GM21786 (cell line): Measurements from ENCODE around the gene ELF2.
"Not testable (repeated sequence)": the region's sequence is repeated elsewhere in the genome, so short reads cannot be mapped to it uniquely, and the experiment has no call there.

Experiments used
- ATAC-seq: cut with Tn5 transposase; IDR thresholded peaks from one replicate; pipeline ENCODE4 v1.9.1; 2021; ENCODE audit not compliant: unreplicated experiment

The ELF2 gene

DNA sequence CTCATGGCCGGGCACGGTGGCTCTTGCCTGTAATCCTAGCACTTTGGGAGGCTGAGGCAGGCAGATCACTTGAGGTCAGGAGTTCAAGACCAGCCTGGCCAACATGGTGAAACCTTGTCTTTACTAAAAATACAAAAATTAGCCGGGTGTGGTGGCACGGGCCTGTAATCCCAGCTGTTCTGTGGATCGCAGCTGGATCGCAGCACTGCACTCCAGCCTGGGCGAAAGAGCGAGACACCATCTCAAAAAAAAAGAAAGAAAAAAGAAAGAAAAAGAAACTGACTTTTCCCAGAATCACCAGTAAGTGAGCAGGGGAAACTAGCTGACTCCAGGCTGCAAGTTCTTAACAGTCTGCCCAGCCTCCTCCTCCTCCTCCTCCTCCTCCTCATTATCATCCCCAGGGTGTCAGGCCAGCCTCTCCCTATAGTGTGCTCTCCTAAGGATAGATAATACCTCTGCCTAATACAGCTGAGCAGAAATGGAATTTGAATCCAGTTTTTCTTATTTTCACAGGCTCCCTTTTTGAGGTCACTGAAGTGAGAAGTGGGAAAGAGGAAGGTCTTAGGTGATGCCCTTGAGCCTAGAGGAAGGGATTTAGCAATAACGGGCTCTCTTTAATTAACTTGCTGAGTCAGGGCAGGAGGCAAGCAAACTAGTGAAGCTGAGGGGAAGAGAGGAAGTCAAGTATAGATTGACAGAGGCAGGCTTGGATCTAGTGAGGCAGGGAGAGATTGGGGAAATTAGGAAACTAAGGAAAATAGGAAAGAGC, 11.8 kb upstream of the ELF2 start:
- ATAC-seq = no peak

- ATAC-seq = peak; percentile 78
Measured at GRCh38 chr4:139184129-139184528, 7.1 kb upstream of the ELF2 start.

- peak; percentile 64 for ATAC-seq
Measured at GRCh38 chr4:139177869-139178619, 1.0 kb upstream of the ELF2 start.

DNA sequence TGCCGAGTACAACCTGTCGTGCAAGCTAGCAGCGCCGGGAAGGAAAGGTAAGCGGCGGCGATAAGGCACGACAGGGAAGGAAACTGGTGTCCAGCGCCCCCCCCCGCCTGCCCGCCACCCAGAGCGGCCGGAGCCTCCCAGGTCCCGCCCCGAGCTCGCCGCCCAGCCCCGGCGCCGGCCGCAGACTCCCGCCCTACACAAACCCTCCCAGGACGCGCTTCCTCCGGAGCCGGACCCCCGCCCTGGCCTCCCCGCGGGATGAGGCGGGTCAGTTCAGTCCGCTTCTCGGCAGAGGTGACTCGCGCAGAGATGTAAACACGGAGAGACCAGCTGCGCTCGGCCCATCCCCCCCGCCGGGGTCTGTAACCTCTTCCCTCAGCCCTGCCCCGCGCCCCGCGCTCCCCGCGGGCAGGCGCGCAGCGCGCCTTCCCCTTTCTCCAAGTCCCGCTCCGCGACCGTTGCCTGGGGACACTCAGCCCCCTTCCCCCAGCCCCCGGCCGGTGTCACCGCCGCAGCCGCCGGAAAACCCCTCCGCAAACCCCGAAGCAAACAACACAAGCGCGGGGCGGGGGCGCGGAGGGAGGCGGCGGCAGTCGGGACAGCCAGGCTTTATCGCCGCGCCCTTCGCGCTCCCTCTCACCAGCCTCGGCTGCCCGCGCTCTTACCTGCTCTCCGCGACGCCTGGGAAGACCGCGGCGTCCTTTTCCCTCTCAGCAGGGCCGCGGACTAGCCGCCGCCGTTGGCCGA, 543 bp downstream of the ELF2 start:
- ATAC-seq = peak; percentile 17

GRCh38 chr4:139175646-139176301, 1.2 kb downstream of the ELF2 start:
- no peak for ATAC-seq

DNA sequence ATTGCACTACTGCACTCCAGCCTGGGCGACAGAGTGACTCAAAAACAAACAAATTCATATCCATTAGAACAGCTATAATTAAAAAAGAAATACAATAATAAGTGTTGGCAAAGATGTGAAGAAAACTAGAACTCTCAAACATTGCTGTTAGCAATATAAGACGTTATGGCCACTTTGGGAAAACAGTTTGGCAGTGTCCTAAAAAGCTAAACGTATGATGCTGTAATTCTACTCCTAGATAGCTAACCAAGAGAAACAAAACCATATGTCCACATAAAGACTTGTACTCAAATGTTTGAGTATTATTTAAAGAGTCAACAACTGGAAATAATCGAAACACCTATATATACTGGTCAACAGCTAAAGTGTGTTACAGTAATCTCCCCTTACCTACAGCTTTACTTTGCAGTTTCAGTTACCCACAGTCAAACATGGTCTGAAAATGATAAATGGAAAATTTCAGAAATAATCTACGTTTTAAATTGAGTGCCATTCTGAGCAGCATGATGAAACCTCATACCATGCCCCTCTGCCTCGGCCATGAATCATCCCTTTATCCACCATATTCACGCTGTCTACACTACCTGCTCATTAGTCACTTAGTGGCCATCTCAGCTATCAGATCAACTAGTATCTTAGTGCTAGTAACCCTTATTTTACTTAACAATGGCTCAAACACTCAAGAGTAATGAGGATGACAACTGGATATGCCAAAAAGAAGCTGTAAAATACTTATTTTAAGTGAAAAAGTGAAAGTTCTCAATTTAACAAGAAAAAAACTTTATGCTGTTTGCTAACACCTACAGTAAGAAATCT, 4.9 kb downstream of the ELF2 start:
- ATAC-seq = no peak

DNA sequence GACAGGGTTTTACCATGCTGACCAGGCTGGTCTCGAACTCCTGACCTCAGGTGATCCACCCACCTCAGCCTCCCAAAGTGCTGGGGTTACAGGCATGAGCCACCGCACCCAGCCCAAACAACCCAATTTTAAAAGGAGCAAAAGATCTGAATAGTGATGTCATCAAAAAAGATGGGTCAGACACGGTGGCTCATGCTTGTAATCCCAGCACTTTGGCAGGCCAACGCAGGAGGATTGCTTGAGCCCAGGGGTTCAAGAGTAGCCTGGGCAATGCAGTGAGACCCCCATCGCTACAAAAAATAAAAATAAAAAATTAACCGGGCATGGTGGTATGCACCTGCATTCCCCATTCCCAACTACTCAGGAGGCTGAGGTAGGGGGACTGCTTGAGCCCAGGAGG, 6.1 kb downstream of the ELF2 start:
- ATAC-seq = no peak

DNA sequence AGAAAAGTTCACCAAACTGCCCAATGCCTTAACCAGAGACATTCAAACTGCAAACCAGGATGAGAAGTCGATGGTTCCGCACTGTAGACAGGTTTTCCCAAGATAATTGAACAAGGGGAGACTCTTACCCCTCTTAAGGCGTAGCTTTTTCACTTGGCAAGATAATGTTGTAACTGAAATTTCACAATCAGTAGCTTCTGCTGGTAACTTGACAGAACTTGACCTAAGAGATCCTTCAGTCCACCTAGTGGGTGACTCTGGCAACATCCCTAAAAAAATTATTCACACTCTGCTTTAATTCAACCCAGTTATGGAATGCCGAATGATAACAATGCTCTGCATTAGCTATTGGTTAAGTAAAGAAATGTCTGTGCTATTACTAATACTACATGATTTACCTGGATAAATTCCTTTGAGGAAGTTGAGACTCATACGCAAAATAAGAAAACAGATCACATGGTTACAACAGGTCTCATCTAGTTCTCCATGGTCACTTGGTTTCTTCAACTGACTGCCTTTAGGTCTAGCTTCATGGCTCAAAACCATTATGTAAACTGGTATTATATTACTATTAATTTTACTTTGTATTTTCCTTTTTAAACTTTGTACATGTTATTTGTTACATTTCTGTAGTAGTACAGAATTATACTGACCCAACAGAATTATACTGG, 9.1 kb downstream of the ELF2 start:
- peak; percentile 66 for ATAC-seq

GRCh38 chr4:139164731-139165130, 12.3 kb downstream of the ELF2 start:
- ATAC-seq = no peak

DNA sequence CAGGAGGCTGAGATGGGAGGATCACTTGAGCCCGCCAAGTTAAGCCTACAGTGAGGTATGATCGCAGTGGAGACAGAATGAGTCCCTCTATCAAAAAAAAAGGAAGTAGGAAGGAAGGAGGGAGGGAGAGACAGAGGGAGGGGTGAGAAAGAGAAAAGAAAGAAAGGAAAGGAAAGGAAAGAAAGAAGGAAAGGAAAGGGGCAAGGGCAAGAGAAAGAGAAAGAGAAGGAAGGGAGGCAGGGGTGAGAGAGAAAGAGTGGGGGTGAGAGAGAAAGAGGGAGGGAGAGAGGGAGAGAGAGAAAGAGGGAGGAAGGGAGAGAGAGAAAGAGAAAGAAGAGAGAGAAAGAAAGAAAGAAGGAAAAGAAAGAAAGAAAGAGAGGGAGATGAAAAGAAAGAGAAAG, 13.2 kb downstream of the ELF2 start:
- ATAC-seq = no peak

GRCh38 chr4:139157977-139158376, 19.0 kb downstream of the ELF2 start:
- not testable (repeated sequence) for ATAC-seq

GRCh38 chr4:139154952-139155557, 22.0 kb downstream of the ELF2 start:
- no peak for ATAC-seq

DNA sequence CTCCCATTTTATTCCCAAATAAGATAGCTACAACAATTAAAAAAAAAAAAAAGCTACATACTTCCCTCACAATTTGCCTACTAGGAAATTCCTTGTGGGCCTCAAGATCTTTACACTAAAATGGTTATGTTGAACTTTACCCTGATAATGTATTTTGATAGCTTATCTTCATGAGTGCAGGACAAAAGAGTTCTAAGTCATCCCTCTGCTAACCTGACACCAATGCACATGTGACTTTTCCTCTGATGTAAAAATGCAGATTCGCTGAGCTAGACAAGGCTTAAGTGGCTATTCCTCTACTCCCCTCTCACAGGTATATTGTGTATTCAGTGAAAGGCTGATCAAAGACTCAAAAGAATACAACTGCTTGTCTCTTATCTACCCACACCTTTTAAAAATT, 22.5 kb downstream of the ELF2 start:
- ATAC-seq = no peak

DNA sequence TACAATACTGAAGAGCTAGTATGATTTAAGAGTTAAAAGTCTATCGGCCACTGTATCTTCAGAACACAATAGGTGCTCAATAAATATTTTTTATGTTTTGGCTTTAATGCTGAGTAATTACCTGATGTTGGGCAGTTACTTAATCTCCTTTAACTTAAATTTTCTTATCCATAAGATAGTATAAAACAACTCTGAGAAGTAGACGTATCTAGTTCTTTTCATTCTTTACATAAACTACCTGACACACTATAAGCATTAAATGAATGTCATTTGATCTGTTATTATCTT, 22.9 kb downstream of the ELF2 start:
- ATAC-seq = no peak

GRCh38 chr4:139153411-139154133, 23.4 kb downstream of the ELF2 start:
- ATAC-seq = no peak

GRCh38 chr4:139152249-139152648, 24.8 kb downstream of the ELF2 start:
- ATAC-seq = no peak

- ATAC-seq = no peak
Measured at GRCh38 chr4:139146926-139147629, 29.9 kb downstream of the ELF2 start.

- no peak for ATAC-seq
Measured at GRCh38 chr4:139145552-139145932, 31.5 kb downstream of the ELF2 start.
